Panc1 (cell line): ENCODE results near the gene TRAPPC10. TPM values are rescaled to one million over a fixed set of nuclear protein-coding genes. Genes with fewer than 3 reads are reported as not detected.

Source experiments
- ATAC-seq: fragments of 200-7000 bp; cut with Tn5 transposase; 2 replicates; pipeline ENCODE4 v1.9.1; 2020; ENCODE audit warnings: mild to moderate bottlenecking, moderate library complexity
- BruUV-seq: library from RNA; stranded (reverse); fragments of 400-500 nt; replicated peaks from 2 replicates; lab custom pipeline; 2021; lab: Mats Ljungman, UMichigan
- CTCF ChIA-PET: fragments of 300-600 bp; sonication (Branson Sonifier 250); formaldehyde crosslinking; loops from one replicate; lab custom pipeline; 2022; ENCODE audit warnings: antibody characterized with exemption; lab: Charles Lee
- POLR2A ChIA-PET: fragments of 300-600 bp; sonication (Branson Sonifier 250); formaldehyde crosslinking; loops from one replicate; lab custom pipeline; 2022; ENCODE audit warnings: antibody characterized with exemption; lab: Charles Lee
- DNase-seq: peaks from one replicate; pipeline ENCODE4 v3.0.0-alpha.2; 2010; ENCODE audit warnings: low read depth, low spot score
- H3K27ac ChIP-seq: 2 replicates; pipeline ENCODE4 v1.5.1; 2011; ENCODE audit warnings: mild to moderate bottlenecking, low read length, inconsistent platforms
- H3K27me3 ChIP-seq: fragments of 200-500 bp; sonication (Bioruptor generic); 2 replicates; pipeline ENCODE4 v1.6.0; 2014; ENCODE audit warnings: low read length, inconsistent platforms; ENCODE audit not compliant: control insufficient read depth, insufficient read depth
- H3K36me3 ChIP-seq: fragments of 200-500 bp; sonication (Bioruptor generic); 2 replicates; pipeline ENCODE4 v1.5.1; 2014; ENCODE audit warnings: inconsistent platforms, mild to moderate bottlenecking, low read length, moderate library complexity; ENCODE audit not compliant: control insufficient read depth, insufficient read depth
- H3K4me1 ChIP-seq: 2 replicates; pipeline ENCODE4 v1.5.1; 2011; ENCODE audit warnings: inconsistent platforms, mild to moderate bottlenecking, low read length, moderate library complexity; ENCODE audit not compliant: control insufficient read depth, insufficient read depth
- H3K4me3 ChIP-seq, 2 experiments: 2 replicates each; pipeline ENCODE4 v1.5.1; 2011 to 2012; ENCODE audit warnings: low read depth in 2 of 2, low read length in 2 of 2, mild to moderate bottlenecking in 2 of 2, inconsistent platforms in 1 of 2, moderate library complexity in 1 of 2
- H3K9me3 ChIP-seq: fragments of 200-500 bp; sonication (Bioruptor generic); 2 replicates; pipeline ENCODE4 v1.5.1; 2014; ENCODE audit warnings: low read depth, mild to moderate bottlenecking, inconsistent platforms, low read length, moderate library complexity; ENCODE audit not compliant: control insufficient read depth, insufficient read depth
- POLR2AphosphoS5 ChIP-seq: IDR thresholded peaks from 2 replicates; pipeline ENCODE4 v1.6.1; 2012; ENCODE audit warnings: mild to moderate bottlenecking, low read depth, low read length, moderate library complexity
- SIN3A ChIP-seq: IDR thresholded peaks from 2 replicates; pipeline ENCODE4 v1.6.1; 2012; ENCODE audit warnings: low read depth, mild to moderate bottlenecking, low read length, moderate library complexity, borderline replicate concordance; ENCODE audit not compliant: insufficient read depth
- TCF7L2 ChIP-seq: IDR thresholded peaks from 2 replicates; pipeline ENCODE4 v1.6.1; 2011; ENCODE audit warnings: mild to moderate bottlenecking, low read depth, low read length, inconsistent platforms
- in situ Hi-C: cut with HindIII; loops from 2 replicates; pipeline ENCODE4 v1.10.0; 2016; ENCODE audit warnings: low sequenced_read_pairs, low pct_unique_long_range_greater_than_20kb
- intact Hi-C: fragments of 100-400 bp; cut with micrococcal nuclease; formaldehyde crosslinking; loops from one replicate; pipeline ENCODE4 v1.10.0; 2022; ENCODE audit not compliant: unreplicated experiment
- total RNA-seq: library from RNA; stranded (reverse); gene quantifications from one replicate; pipeline ENCODE4 v1.2.1, GENCODE V29; 2021; ENCODE audit not compliant: unreplicated experiment
- TF ChIP-seq, protein P1 (sequence below): fragments of 450-650 bp; IDR thresholded peaks from 2 replicates; pipeline ENCODE4 v1.5.1; 2017; ENCODE audit warnings: mild to moderate bottlenecking
- TF ChIP-seq, protein P2 (sequence below), 2 experiments: IDR thresholded peaks; 2 replicates each; pipeline ENCODE4 v1.6.1; 2011 to 2012; ENCODE audit warnings: low read depth in 2 of 2, control low read depth in 1 of 2, low read length in 1 of 2, mild to moderate bottlenecking in 1 of 2, moderate library complexity in 1 of 2; ENCODE audit not compliant: insufficient read depth in 1 of 2

The TRAPPC10 gene
- total RNA-seq, 1 experiment from 2014 or later = 34.5 TPM

DNA sequence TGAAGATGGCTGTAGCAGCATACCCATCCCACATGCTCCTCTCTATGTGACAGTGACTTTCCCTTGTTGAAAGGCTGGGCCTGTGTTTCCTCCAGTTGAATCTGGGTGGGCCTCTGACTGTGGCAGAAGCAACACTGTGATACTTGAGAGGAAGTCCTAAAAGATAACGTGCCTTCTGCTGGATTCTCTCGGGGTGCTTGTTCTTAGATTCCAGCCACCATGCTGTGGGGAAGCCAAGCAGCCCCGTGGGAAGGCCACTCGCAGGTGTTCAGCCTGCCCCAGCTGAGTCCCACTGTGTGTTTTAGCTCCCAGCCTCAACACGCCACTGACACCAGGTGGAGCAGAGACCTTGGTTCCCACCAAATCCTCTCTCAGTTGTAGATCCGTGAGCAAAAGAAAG, 31.5 kb downstream of the TRAPPC10 start:
- TF ChIP-seq SIN3A (no peak), TCF7L2 (no peak), POLR2AphosphoS5 (no peak)
- TF ChIP-seq, protein P1, sequence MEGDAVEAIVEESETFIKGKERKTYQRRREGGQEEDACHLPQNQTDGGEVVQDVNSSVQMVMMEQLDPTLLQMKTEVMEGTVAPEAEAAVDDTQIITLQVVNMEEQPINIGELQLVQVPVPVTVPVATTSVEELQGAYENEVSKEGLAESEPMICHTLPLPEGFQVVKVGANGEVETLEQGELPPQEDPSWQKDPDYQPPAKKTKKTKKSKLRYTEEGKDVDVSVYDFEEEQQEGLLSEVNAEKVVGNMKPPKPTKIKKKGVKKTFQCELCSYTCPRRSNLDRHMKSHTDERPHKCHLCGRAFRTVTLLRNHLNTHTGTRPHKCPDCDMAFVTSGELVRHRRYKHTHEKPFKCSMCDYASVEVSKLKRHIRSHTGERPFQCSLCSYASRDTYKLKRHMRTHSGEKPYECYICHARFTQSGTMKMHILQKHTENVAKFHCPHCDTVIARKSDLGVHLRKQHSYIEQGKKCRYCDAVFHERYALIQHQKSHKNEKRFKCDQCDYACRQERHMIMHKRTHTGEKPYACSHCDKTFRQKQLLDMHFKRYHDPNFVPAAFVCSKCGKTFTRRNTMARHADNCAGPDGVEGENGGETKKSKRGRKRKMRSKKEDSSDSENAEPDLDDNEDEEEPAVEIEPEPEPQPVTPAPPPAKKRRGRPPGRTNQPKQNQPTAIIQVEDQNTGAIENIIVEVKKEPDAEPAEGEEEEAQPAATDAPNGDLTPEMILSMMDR = no peak
- TF ChIP-seq, protein P2, sequence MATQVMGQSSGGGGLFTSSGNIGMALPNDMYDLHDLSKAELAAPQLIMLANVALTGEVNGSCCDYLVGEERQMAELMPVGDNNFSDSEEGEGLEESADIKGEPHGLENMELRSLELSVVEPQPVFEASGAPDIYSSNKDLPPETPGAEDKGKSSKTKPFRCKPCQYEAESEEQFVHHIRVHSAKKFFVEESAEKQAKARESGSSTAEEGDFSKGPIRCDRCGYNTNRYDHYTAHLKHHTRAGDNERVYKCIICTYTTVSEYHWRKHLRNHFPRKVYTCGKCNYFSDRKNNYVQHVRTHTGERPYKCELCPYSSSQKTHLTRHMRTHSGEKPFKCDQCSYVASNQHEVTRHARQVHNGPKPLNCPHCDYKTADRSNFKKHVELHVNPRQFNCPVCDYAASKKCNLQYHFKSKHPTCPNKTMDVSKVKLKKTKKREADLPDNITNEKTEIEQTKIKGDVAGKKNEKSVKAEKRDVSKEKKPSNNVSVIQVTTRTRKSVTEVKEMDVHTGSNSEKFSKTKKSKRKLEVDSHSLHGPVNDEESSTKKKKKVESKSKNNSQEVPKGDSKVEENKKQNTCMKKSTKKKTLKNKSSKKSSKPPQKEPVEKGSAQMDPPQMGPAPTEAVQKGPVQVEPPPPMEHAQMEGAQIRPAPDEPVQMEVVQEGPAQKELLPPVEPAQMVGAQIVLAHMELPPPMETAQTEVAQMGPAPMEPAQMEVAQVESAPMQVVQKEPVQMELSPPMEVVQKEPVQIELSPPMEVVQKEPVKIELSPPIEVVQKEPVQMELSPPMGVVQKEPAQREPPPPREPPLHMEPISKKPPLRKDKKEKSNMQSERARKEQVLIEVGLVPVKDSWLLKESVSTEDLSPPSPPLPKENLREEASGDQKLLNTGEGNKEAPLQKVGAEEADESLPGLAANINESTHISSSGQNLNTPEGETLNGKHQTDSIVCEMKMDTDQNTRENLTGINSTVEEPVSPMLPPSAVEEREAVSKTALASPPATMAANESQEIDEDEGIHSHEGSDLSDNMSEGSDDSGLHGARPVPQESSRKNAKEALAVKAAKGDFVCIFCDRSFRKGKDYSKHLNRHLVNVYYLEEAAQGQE (IDR thresholded peaks at IDR 0.05; ENCODE audit: insufficient read depth in 1 of 2, low read depth in 2 of 2, low read length in 1 of 2) = no peak
- H3K27me3 ChIP-seq = no peaks in the 10 kb centered on the region
- H3K27ac ChIP-seq = no peak overlapping the region
- POLR2A ChIA-PET = no interaction called here
- H3K9me3 ChIP-seq = no peaks in the 10 kb centered on the region
- intact Hi-C loops = no loop called here
- no peaks in the 10 kb centered on the region for H3K36me3 ChIP-seq
- H3K4me1 ChIP-seq = no peaks in the 10 kb centered on the region
- no peak for DNase-seq
- BruUV-seq = no TSS peak
- H3K4me3 ChIP-seq = no peak overlapping the region
- in situ Hi-C loops = no loop called here
- CTCF ChIA-PET = no interaction called here
- ATAC-seq = no peak

DNA sequence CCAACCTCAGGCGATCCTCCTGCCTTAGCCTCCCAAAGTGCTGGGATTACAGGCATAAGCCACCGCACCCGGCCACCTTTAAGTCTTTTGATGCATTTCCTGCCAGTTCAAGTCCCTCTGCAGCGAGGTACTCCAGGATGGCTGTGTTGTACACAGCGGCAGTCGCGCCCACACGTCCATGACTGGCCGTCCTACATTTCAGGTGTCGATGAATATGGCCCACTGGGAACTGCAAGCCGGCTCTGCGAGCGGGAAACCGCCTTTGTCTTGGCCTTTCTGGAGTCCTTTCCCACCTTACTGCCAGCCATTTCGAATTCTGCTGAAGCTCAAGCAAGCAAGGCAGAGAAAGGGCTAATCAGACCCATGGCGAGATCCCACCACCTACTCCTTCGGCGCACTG, 34.6 kb downstream of the TRAPPC10 start:
- in situ Hi-C loops (no loop called here), intact Hi-C loops (no loop called here)
- Histone ChIP-seq H3K4me1 (no peaks in the 10 kb centered on the region), H3K36me3 (no peaks in the 10 kb centered on the region), H3K27me3 (no peaks in the 10 kb centered on the region), H3K27ac (no peak overlapping the region), H3K4me3 (no peak overlapping the region), H3K9me3 (no peaks in the 10 kb centered on the region)
- DNase-seq (no peak), ATAC-seq (no peak)
- ChIA-PET CTCF (no interaction called here), POLR2A (no interaction called here)
- TF ChIP-seq, protein P1 = no peak
- no peak for TF ChIP-seq TCF7L2
- TF ChIP-seq, protein P2 (IDR thresholded peaks at IDR 0.05; ENCODE audit: insufficient read depth in 1 of 2, low read depth in 2 of 2, low read length in 1 of 2) = no peak
- TF ChIP-seq POLR2AphosphoS5 = no peak
- no peak for TF ChIP-seq SIN3A
- no TSS peak for BruUV-seq
